ENCODE data around the gene EID3.

GRCh38 chr12:104310751-104311633, 7.5 kb downstream of the EID3 start:
- TF ChIP-seq CTCF (IDR thresholded peaks at IDR 0.05) (no peak), POLR2A (IDR thresholded peaks at IDR 0.05) (no peak)
